Neural crest cell (in vitro differentiated cells): Measurements from ENCODE around the gene DHX35. TPM values are rescaled to one million over a fixed set of nuclear protein-coding genes. Genes with fewer than 3 reads are reported as not detected.

ENCODE experiments used
- DNase-seq: peaks from one replicate; pipeline ENCODE4 v3.0.0; 2021; ENCODE audit warnings: low read depth, mixed read lengths, low spot score
- H3K27ac Mint-ChIP-seq: one replicate; pipeline ENCODE4 v1.8.0; 2021; ENCODE audit warnings: mild to moderate bottlenecking, mixed read lengths; ENCODE audit not compliant: unreplicated experiment
- H3K27me3 Mint-ChIP-seq: 2 replicates; pipeline ENCODE4 v1.8.0; 2021; ENCODE audit warnings: low read depth, mild to moderate bottlenecking, mixed read lengths
- H3K36me3 Mint-ChIP-seq: 2 replicates; pipeline ENCODE4 v1.8.0; 2021; ENCODE audit warnings: low read depth, mild to moderate bottlenecking, mixed read lengths
- H3K4me1 Mint-ChIP-seq: 2 replicates; pipeline ENCODE4 v1.8.0; 2021; ENCODE audit warnings: mixed read lengths
- H3K4me3 Mint-ChIP-seq: one replicate; pipeline ENCODE4 v1.8.0; 2021; ENCODE audit warnings: mild to moderate bottlenecking, mixed read lengths
- H3K9me3 Mint-ChIP-seq: 2 replicates; pipeline ENCODE4 v1.8.0; 2021; ENCODE audit warnings: mixed read lengths
- CTCF ChIP-seq: fragments of 200-600 bp; sonication (generic); conservative IDR thresholded peaks from 2 replicates; pipeline ENCODE4 v1.5.0; 2021; ENCODE audit warnings: antibody characterized with exemption, mild to moderate bottlenecking
- total RNA-seq: library from RNA; stranded (reverse); gene quantifications from 2 replicates; pipeline ENCODE4 v1.2.1, GENCODE V29; 2021

DHX35 gene
- total RNA-seq, 1 donor from 2014 or later = 22.8 TPM

DNA sequence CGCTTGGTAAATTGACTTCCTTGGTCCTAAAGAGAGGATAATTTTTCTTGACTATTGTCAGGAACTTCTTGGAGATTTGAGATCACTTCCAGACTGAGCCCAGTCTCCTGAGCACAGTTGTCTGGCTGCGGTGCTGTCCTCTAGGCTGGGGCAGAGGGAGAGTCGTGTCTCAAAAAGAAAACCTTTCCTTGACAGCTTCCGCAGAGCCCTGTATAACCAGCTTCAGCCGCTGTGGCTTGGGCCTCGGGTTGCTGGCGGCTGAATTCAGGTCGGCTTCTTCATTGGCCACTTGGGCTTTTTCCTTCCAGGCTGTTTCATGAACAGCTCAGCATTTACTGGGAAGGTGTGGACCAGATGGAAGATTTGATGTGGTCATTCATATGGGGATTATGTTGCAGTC, 75.9 kb downstream of the DHX35 start:
- Mint-ChIP-seq H3K36me3 (peaks cover 3% of the 10 kb centered on the region), H3K27ac (no peak overlapping the region), H3K27me3 (no peaks in the 10 kb centered on the region), H3K4me3 (no peak overlapping the region), H3K4me1 (no peaks in the 10 kb centered on the region), H3K9me3 (no peaks in the 10 kb centered on the region)
- DNase-seq = no peak
- TF ChIP-seq CTCF = no peak

DNA sequence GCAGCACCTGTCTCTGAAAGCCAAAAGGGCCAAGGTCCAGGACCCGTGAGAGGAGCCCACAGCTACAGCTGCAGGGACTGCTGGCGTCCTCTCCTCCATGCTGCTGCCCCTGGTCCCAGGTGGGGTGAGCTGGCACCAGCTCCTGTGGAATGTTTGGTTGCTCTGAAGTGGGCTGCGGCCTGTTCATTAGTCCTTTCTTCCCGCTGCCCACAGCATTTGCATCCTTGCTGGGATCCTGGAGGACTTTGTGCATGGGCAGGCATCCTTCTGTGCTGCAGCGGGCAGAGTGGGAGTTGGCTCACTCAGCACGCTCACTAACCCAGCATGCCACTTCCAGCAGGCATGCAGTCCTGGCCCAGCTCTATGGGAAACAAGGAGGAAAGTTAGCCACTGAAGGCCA, 76.4 kb downstream of the DHX35 start:
- Mint-ChIP-seq H3K9me3 (no peaks in the 10 kb centered on the region), H3K27ac (no peak overlapping the region), H3K27me3 (no peaks in the 10 kb centered on the region), H3K36me3 (peaks cover 7% of the 10 kb centered on the region), H3K4me3 (no peak overlapping the region), H3K4me1 (no peaks in the 10 kb centered on the region)
- no peak for TF ChIP-seq CTCF
- DNase-seq = no peak

DNA sequence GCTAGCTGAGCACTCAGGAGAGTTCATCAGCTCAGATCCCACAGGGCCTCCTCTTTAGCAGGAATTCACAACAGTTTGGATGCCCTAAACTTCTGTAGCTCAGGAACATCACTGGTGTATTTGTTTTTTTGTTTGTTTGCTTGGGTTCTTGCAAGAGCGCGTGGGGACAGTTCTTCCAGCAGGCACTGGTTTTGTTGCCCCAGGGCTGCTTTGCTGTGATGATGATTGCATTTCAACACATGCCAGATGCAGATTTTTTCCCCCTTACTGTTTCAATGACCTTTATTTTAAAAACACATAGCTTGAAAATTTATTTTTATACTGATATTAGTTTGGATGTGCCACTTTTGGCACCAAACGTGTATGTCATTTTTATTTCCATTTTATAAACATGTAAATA, 77.1 kb downstream of the DHX35 start:
- TF ChIP-seq CTCF = no peak
- H3K9me3 Mint-ChIP-seq = no peaks in the 10 kb centered on the region
- no peak for DNase-seq
- H3K4me3 Mint-ChIP-seq = no peak overlapping the region
- no peaks in the 10 kb centered on the region for H3K27me3 Mint-ChIP-seq
- peaks cover 9% of the 10 kb centered on the region for H3K36me3 Mint-ChIP-seq
- H3K4me1 Mint-ChIP-seq = no peaks in the 10 kb centered on the region
- H3K27ac Mint-ChIP-seq = no peak overlapping the region

- Mint-ChIP-seq H3K4me1 (no peaks in the 10 kb centered on the region), H3K9me3 (no peaks in the 10 kb centered on the region), H3K27ac (no peak overlapping the region), H3K36me3 (peaks cover 9% of the 10 kb centered on the region), H3K27me3 (no peaks in the 10 kb centered on the region), H3K4me3 (no peak overlapping the region)
- no peak for DNase-seq
- TF ChIP-seq CTCF = no peak
Observed at GRCh38 chr20:39040116-39040515, 78.0 kb downstream of the DHX35 start.

GRCh38 chr20:39041067-39041466, 78.9 kb downstream of the DHX35 start:
- H3K27ac Mint-ChIP-seq = peak overlapping the region; percentile 57
- H3K27me3 Mint-ChIP-seq = no peaks in the 10 kb centered on the region
- no peak overlapping the region for H3K4me3 Mint-ChIP-seq
- no peak for TF ChIP-seq CTCF
- no peaks in the 10 kb centered on the region for H3K4me1 Mint-ChIP-seq
- H3K9me3 Mint-ChIP-seq = no peaks in the 10 kb centered on the region
- peaks cover 9% of the 10 kb centered on the region for H3K36me3 Mint-ChIP-seq
- DNase-seq = no peak
